T-helper 17 cell (primary cell): Measurements from ENCODE around the gene PCMTD2. TPM values are rescaled to one million over a fixed set of nuclear protein-coding genes. Genes with fewer than 3 reads are reported as not detected.

ENCODE experiments used
- ATAC-seq: fragments of 150-1000 bp; cut with Tn5 transposase; 2 replicates; pipeline ENCODE4 v1.10.0; 2021; ENCODE audit warnings: mild to moderate bottlenecking, moderate library complexity
- DNase-seq, 3 donors: peaks; one replicate each; pipeline versions ENCODE4 v3.0.0 to v3.0.0-alpha.2; 2020 to 2021
- H3K9me3 ChIP-seq: one replicate; pipeline ENCODE4 v1.7.0; 2013; ENCODE audit warnings: low read length, mild to moderate bottlenecking; ENCODE audit not compliant: control insufficient read depth, poor library complexity, severe bottlenecking
- H3K27ac Mint-ChIP-seq: one replicate; pipeline ENCODE4 v1.8.0; 2022; ENCODE audit warnings: mild to moderate bottlenecking, moderate library complexity, mixed read lengths
- H3K27me3 Mint-ChIP-seq: one replicate; pipeline ENCODE4 v1.8.0; 2022; ENCODE audit warnings: mixed read lengths
- H3K36me3 Mint-ChIP-seq: one replicate; pipeline ENCODE4 v1.8.0; 2022; ENCODE audit warnings: low read depth, mixed read lengths
- H3K4me1 Mint-ChIP-seq: one replicate; pipeline ENCODE4 v1.8.0; 2022; ENCODE audit warnings: mild to moderate bottlenecking, mixed read lengths
- H3K4me3 Mint-ChIP-seq: one replicate; pipeline ENCODE4 v1.8.0; 2022; ENCODE audit warnings: mild to moderate bottlenecking, moderate library complexity, mixed read lengths
- total RNA-seq, 4 donors: library from RNA in 2 of 4; stranded (reverse) in 2 of 4; gene quantifications; one replicate each; pipeline ENCODE4 v1.2.3 and lab custom pipeline; 2022 to 2026

The PCMTD2 gene
- total RNA-seq, 2 donors from 2014 or later = 70.9 to 71.5 TPM

GRCh38 chr20:64217539-64218221, 37.9 kb upstream of the PCMTD2 start:
- peaks cover 2% of the 10 kb centered on the region for H3K36me3 Mint-ChIP-seq
- no peaks in the 10 kb centered on the region for H3K9me3 ChIP-seq
- ATAC-seq (no peak), DNase-seq (no peak)
- H3K27ac Mint-ChIP-seq = no peak overlapping the region
- H3K4me1 Mint-ChIP-seq = peaks cover 21% of the 10 kb centered on the region
- no peak overlapping the region for H3K4me3 Mint-ChIP-seq
- peaks cover 6% of the 10 kb centered on the region for H3K27me3 Mint-ChIP-seq

GRCh38 chr20:64219202-64219601, 36.3 kb upstream of the PCMTD2 start:
- Mint-ChIP-seq H3K4me1 (peaks cover 31% of the 10 kb centered on the region), H3K36me3 (peaks cover 2% of the 10 kb centered on the region), H3K27ac (no peak overlapping the region), H3K27me3 (peaks cover 8% of the 10 kb centered on the region), H3K4me3 (no peak overlapping the region)
- H3K9me3 ChIP-seq = no peaks in the 10 kb centered on the region
- no peak for DNase-seq
- ATAC-seq = peak; percentile 51

GRCh38 chr20:64219730-64220129, 35.8 kb upstream of the PCMTD2 start:
- H3K27me3 Mint-ChIP-seq = peaks cover 8% of the 10 kb centered on the region
- H3K27ac Mint-ChIP-seq = no peak overlapping the region
- H3K4me3 Mint-ChIP-seq = no peak overlapping the region
- H3K4me1 Mint-ChIP-seq = peaks cover 31% of the 10 kb centered on the region
- H3K36me3 Mint-ChIP-seq = peaks cover 2% of the 10 kb centered on the region
- H3K9me3 ChIP-seq = no peaks in the 10 kb centered on the region
- no peak for ATAC-seq
- DNase-seq = no peak

- Mint-ChIP-seq H3K4me3 (no peak overlapping the region), H3K36me3 (no peaks in the 10 kb centered on the region), H3K4me1 (peaks cover 29% of the 10 kb centered on the region), H3K27me3 (peaks cover 8% of the 10 kb centered on the region), H3K27ac (no peak overlapping the region)
- DNase-seq (no peak), ATAC-seq (no peak)
- no peaks in the 10 kb centered on the region for H3K9me3 ChIP-seq
These were observed 35.1 kb upstream of the PCMTD2 start for GRCh38 chr20:64220420-64220819.

GRCh38 chr20:64220891-64221527, 34.5 kb upstream of the PCMTD2 start:
- no peaks in the 10 kb centered on the region for H3K9me3 ChIP-seq
- Mint-ChIP-seq H3K4me3 (no peak overlapping the region), H3K27ac (no peak overlapping the region), H3K27me3 (peaks cover 8% of the 10 kb centered on the region), H3K4me1 (peaks cover 28% of the 10 kb centered on the region), H3K36me3 (no peaks in the 10 kb centered on the region)
- no peak for DNase-seq
- no peak for ATAC-seq

- ATAC-seq = no peak
- Mint-ChIP-seq H3K27me3 (peaks cover 8% of the 10 kb centered on the region), H3K27ac (no peak overlapping the region), H3K4me1 (peaks cover 33% of the 10 kb centered on the region), H3K36me3 (no peaks in the 10 kb centered on the region), H3K4me3 (no peak overlapping the region)
- no peak for DNase-seq
- no peaks in the 10 kb centered on the region for H3K9me3 ChIP-seq
These were observed 33.2 kb upstream of the PCMTD2 start for GRCh38 chr20:64222291-64222735.

GRCh38 chr20:64222851-64223525, 32.6 kb upstream of the PCMTD2 start:
- DNase-seq = no peak
- no peak for ATAC-seq
- H3K27me3 Mint-ChIP-seq = peaks cover 8% of the 10 kb centered on the region
- no peaks in the 10 kb centered on the region for H3K36me3 Mint-ChIP-seq
- no peaks in the 10 kb centered on the region for H3K9me3 ChIP-seq
- H3K4me1 Mint-ChIP-seq = peaks cover 36% of the 10 kb centered on the region
- H3K27ac Mint-ChIP-seq = peak overlapping the region; percentile 73
- no peak overlapping the region for H3K4me3 Mint-ChIP-seq

- no peak overlapping the region for H3K4me3 Mint-ChIP-seq
- no peaks in the 10 kb centered on the region for H3K9me3 ChIP-seq
- no peak for DNase-seq
- H3K4me1 Mint-ChIP-seq = peaks cover 39% of the 10 kb centered on the region
- peak overlapping the region; percentile 73 for H3K27ac Mint-ChIP-seq
- H3K27me3 Mint-ChIP-seq = peaks cover 8% of the 10 kb centered on the region
- no peaks in the 10 kb centered on the region for H3K36me3 Mint-ChIP-seq
- no peak for ATAC-seq
These were observed 32.0 kb upstream of the PCMTD2 start for GRCh38 chr20:64223526-64224067.

GRCh38 chr20:64224351-64225170, 31.0 kb upstream of the PCMTD2 start:
- Mint-ChIP-seq H3K36me3 (no peaks in the 10 kb centered on the region), H3K27me3 (peaks cover 8% of the 10 kb centered on the region), H3K4me3 (peak overlapping the region; percentile 56), H3K4me1 (peaks cover 33% of the 10 kb centered on the region), H3K27ac (no peak overlapping the region)
- H3K9me3 ChIP-seq = no peaks in the 10 kb centered on the region
- DNase-seq (no peak), ATAC-seq (no peak)

- H3K27ac Mint-ChIP-seq = no peak overlapping the region
- H3K4me3 Mint-ChIP-seq = no peak overlapping the region
- H3K27me3 Mint-ChIP-seq = peaks cover 8% of the 10 kb centered on the region
- no peaks in the 10 kb centered on the region for H3K9me3 ChIP-seq
- no peak for DNase-seq
- ATAC-seq = no peak
- peaks cover 33% of the 10 kb centered on the region for H3K4me1 Mint-ChIP-seq
- H3K36me3 Mint-ChIP-seq = no peaks in the 10 kb centered on the region
These were observed 30.4 kb upstream of the PCMTD2 start for GRCh38 chr20:64225171-64225595.

- H3K4me3 Mint-ChIP-seq = peak overlapping the region; percentile 55
- DNase-seq (no peak), ATAC-seq (no peak)
- H3K27me3 Mint-ChIP-seq = peaks cover 8% of the 10 kb centered on the region
- no peaks in the 10 kb centered on the region for H3K9me3 ChIP-seq
- H3K4me1 Mint-ChIP-seq = peaks cover 33% of the 10 kb centered on the region
- H3K36me3 Mint-ChIP-seq = no peaks in the 10 kb centered on the region
- H3K27ac Mint-ChIP-seq = no peak overlapping the region
These were observed 29.5 kb upstream of the PCMTD2 start for GRCh38 chr20:64225828-64226598.
